NCI-H146 treated with DMSO at 0.1 percent for 48 hours (cell line): ENCODE data around the gene GLO1.

Experiments used
- DNase-seq: peaks from one replicate; lab custom pipeline; 2025; ENCODE audit not compliant: unreplicated experiment; lab: John Stamatoyannopoulos, UW

Gene GLO1

DNA sequence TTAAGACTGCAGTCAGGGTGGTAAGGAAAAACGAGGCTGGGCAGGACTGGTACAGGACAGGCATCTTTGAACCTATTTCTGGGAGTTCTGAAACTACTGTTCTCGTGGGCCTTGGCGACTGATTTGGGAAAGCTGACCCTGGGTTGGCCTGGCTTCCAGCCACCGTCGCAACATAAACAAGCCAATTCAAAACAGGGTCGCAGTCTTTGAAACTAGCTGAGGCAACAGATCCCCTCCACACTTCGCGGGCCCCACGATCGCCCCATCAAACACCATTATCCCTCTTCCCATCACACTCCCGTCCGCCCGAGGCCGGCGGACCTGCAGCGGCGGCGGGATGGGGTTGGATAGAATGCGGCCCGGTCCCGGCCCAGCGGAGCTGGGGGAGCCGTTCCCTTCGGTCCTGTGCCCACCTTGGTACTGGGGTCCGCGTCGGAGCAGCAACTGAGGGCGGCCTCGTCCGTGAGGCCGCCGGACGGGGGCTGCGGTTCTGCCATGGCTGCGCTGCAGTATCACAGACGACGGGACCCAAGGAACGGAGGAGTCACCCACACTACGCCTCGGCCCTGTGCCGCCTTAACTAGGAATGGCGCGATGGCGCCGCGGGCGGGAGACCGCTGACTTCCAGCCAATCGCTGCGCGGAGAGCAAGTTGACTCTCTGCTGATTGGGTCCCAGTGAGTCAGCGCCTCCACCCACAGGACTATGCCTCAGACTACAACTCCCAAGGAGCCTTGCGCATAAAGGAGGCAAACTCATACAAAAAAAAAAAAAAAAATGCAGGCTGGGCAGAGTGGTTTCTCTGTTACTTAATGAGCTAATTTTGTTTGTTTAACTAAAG lies at the start of gene GLO1:
Gene GLO1 (minus strand): TSS at position 588 of the 840 bp plus-strand sequence. CDS start 91 bp downstream, at position 497.
- DNase-seq = peak; percentile 99

DNA sequence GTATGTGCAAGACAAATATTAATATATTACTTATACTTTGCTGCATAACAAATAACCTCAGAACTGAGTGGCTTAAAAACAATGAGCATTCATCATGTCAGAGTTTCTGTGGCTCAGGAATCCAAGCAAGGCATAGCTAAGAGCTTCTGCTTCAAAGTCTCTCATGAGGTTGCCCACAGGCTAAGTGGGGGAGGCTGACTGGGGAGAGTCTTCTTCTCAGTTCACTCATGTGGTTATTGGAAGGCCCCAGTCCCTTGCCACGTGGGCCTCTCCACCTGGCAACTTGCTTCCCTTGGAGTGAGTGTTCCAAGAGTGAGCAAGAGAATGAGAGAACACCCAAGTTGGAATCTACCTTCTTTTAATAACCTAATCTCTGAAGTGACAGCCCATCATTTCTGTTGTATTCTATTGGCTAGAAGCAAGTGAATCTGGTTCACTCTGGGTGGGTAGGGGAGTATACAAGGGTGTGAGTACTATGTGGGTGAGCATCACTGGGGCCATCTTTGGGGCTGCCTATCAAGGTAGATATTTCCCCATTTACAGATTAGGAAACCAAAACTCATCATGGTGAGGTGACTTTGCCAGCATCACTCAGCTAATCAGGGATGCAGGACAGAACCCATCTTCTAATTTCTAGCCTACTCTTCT lies 48.1 kb upstream of the GLO1 start:
- DNase-seq = no peak

DNA sequence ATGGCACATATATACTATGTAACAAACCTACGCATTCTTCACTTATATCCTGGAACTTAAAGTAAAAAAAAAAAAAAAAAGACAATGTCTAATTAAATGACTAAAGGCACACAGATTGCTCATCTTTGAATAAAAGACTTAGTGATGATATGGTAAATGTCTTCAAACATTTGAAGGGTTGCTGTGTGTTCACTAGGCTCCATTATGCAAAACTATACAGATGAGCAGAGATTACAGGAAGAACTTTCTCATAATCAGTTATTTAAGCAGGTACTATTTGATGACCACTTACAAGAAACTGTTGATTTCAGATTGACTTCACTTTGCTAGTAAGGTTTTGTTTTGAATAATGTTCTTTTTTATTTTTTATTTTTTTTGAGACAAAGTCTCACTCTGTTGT lies 46.5 kb upstream of the GLO1 start:
- no peak for DNase-seq

DNA sequence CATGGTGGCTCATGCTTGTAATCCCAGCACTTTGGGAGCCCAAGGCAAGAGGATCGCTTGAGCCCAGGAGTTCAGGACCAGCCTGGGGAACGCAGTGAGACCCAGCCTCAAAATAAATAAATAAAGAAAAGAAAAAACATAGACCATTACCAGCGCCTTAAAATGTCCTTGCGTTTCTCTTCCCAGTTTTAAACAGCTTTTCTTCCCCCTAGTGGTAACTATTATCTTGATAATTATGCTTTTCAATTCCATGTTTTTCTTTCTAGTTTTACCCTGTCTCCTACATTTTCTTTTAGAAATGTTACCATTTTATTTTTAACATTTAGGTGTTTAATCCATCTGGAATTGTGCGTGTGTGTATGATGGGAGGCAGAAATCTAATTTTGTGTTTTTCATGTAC lies 36.6 kb upstream of the GLO1 start:
- no peak for DNase-seq

DNA sequence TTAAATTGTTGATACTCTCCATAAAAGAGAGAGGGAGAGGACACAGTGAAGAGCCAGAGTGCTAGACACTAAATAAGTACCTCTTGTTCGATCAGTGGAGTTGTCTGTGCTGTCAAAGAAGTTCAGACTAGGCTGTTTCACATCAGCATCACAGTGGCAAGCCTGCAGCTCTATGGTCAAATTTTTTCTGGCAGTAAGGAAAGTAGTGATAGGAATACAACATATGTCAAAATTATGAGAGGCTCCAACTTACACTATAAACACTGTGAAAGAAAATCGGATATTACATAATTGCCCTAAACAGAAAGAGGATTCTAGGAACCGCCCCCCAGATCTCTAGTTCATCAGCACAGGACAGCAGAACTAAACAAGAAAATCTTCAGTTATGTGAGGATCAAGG lies 35.3 kb upstream of the GLO1 start:
- DNase-seq = no peak

DNA sequence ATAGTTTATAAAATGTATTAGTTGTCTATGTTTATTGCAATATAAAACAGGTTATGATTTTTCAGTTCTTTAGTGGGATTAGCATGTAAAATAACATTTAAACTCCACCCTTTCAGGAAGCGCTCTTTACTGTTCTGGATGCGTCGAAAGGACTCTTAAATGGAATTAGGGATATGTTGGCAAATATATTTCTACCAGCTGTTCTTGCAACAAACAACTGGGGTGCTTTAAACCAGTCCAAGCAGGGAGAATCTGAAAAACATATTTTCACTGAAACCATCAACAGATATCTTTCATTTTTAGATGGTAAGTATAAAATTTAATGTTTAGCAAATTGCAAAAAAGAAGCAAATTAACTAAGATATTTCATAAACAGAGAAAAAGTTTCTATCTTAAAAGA lies 34.0 kb upstream of the GLO1 start:
- no peak for DNase-seq

DNA sequence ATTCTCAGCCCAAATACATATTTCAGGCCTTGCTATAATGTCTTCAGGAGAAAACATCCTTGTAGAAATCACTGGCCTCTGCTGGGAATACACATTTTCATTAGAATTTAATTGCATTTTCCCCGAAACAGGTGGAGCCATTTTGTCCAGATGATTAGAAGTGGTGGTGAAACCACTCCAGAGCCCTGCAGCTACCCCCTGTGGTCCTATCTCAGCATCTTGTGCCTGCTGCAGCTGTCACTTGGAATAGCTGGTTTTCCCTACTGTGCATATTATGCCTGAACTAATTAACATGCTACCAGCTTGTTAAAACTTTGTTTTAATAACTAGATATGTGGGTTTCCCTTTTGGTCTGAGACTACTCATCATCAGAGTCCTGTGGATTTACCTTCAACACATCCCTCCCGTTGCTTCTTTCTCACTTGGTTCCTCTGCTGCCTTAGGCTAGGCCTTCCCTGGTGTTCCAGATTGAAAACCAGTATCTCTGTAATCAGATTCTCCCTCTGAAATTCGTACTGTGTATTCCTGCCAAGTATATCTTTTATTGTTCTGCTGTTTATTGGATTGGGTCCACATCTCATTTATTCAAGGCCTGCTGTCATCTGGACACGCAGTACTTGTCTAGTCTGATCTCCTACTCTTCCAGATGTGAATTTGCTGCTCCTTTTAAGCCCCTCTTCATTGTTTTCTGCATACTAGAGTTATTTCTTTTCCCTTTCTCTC lies 27.4 kb upstream of the GLO1 start:
- no peak for DNase-seq

DNA sequence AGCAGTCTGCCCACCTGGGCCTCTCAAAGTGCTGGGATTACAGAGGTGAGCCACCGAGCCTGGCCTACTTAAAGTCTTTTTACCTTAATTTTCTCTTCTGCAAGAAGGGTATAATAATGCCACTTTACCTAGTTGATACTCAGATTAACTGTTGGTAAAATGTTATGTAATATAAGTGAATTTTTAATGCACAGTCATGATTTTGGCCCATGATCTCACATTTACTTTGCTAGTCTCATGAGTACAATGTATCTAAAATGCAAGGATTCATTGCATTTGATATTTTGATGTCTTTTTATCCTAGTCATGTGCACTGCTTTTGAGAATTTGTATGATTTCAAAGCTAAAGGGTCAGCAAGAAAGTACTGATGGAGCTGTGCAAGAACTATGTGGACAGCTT lies 25.3 kb upstream of the GLO1 start:
- no peak for DNase-seq

DNA sequence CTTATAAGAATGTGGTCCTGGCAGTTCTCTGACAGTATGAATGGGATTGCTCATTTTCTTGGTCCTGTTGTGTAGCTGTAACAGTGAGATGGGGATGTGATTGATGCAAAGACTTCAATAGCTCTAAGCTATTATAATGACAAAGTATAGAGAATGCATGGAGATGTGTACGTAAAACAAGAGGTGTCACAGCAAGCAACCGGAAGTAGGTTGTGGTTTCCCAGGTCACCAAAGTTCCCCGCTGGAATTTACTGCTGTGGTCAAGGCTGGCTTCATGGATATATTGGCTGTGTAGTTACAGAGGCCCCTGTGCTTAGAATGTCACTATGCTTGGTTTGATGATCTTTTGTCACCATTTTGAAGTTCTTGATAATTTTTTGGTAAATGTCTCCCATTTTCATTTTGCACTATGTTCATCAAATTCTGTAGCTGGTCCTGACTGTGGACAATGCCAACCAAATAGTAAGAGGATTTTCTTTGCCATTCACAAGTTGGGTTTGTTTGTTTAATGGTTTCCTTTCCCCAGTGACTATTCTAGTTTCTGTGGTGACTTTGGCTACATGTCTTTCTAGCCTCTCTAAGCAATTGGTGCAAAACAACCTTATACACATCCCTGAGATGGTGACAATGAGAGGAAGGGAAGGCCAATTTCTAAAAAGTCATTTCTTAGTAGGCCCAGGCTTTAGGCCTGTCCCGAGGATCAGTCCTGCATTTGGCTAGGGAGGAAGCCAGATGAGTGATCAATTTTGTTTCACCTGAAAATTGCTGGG lies 22.7 kb upstream of the GLO1 start:
- DNase-seq = no peak

DNA sequence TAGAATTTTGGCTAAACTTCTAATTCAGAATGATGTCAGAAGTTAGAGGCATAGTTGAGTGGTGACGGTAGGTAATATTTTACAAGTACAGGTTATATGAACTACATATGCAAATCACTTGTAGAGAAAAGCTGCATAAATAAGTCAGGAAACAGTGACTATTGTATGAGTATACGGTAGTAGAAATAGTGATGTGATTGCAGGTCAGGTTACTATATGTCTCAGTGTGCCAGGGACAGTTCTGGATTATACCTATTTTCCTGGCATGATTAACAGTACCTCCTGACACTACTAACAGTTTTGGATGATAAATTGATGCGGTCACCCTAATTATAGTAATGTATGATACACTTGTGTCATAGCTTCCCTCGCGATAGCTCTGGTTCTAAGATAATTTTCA lies 21.4 kb upstream of the GLO1 start:
- no peak for DNase-seq

DNA sequence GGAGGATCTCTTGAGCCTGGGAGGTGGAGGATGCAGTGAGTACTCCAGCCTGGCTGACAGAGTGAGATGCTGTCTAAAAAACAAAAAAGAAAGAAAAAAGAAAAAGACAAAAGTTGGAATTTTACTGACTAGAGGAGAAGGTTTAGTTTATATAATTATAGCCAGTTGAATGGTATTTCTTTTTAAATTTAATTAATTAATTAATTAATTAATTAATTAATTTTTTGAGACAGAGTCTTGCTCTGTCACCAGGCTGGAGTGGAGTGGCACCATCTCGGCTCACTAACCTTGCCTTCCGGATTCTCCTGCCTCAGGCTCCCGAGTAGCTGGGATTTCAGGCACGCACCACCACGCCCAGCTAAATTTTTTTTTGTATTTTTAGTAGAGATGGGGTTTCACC lies 20.8 kb upstream of the GLO1 start:
- DNase-seq = no peak

DNA sequence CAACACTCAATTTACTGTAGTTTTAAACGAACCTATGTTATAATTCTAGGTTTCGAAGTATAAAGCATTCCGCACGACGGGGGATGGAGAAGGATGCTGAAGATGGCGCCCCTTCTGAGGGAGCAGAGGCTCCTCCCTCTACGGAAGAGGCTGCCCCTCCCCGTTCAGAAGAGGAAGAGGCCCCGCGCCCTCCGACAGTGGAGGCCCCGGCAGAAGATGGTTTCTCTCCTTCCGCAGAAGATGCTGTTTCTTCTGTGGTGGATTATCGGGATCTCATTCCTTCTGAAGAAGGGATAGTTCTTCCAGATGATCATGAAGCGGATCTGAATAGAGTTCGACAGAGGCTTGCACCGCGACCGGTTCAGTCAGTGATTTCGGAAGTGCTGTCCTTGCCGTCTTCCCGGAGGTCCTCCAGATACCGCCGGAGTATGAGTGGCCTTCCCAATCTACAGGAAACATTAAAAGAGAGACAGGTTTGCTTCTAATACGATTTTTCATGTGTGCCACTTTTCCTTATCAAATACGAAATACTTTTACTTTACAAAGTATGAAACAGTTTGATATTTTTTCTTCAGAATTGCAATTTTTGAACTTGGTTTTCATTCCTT lies 19.9 kb upstream of the GLO1 start:
- no peak for DNase-seq

DNA sequence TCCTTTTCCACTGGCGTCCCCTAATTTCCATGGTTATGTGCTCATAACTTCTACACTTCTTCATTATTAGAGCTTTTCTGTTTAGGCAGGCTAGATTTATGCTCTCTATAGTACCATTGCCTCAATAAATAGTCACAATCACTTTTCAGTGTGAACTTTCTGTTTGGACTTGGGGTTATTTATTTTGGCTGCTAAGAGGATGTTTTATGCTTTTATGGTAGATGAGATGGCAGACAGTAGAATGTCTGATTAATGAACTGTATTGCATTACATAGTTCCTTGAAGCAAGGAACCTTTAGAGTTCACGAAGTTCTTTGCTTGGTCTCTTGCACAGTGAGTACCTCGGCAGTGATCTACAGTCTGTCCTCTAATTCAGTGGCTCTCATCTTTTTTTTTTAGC lies 19.1 kb upstream of the GLO1 start:
- no peak for DNase-seq

DNA sequence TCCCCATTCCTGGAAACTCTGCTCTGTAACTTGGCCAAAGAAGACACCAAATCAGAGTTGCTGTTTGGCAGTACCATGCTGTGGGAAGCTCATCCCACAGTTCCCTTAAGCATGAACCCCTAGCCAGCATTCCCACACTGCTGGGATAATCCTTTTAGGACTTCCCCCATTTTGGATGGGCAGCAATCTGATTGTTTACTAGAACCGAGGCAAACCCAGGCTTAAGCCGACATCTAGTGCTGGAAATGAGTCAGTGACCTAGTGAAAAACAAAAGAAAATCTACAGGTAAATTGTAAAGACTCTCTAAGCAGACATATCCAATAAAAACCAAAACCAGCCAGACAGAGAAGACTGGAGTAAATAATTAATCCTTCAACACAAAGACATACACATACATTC lies 17.4 kb upstream of the GLO1 start:
- DNase-seq = no peak

DNA sequence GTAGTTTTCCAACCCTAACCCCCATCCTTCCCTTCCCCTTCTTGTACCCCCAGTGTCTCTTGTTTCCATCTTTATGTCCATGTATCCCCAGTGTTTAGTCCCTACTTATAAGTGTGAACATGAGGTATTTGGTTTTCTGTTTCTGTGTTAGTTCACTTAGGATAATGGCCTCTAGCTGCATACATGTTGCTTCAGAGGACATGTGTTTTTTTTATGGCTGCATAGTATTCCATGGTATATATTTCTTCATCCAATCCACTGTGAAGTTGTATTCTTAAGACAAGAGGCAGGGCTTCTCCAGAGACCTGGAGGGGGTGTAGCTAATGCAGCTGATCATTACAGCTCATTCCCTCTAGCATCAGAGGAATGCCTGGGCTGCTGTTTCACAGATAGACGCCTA lies 16.4 kb upstream of the GLO1 start:
- DNase-seq = no peak

DNA sequence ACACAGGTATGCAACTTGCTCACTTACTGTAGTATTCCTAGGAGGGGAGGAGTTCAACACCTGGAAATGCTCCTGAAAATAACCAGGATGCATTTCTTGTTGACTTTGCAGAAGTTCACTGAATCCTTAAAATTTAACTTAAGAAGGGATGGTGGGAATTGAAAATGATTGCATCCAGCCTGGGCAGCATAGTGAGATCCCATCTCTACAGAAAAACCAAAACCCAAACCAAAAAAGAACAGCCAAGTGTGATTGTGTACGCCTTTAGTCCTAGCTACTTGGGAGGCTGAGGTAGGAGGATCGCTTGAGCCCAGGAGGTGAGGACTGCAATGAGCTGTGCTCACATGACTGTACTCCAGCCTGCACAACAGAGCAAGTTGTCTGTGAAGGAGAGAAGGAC lies 13.9 kb upstream of the GLO1 start:
- no peak for DNase-seq

DNA sequence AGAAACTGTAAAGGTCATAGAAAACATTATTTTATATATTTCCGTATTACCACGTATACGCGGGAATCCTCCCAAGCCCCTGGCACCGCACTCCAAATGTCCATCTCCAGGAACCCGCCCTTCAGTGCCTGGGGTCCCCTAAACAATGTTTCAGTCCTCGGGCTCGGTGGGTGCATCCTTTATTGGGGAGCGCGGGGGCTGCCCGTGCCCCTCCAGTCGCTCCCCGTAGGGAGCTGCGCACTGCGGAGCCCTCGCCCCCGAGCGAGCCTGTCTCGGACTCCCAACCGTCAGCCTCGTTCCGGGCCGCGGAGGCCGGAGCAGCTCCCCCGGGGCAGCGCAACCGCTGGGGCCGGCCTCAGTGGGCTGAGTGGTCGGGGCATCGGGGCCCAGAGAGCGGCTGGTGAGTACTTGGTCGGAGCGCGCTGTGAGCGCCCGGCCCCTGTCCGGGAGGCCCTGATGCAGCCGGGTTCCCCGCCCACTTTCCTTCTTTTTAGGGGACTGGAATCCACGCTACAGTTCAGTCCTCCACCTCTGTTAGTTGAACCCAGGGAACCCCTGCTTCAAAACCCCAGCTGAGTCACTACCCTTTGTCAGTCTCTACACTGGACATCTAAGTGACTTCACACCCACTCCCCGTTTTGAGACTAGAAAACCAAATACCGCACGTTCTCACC lies 12.2 kb upstream of the GLO1 start, which contains the start of gene DNAH8:
Gene DNAH8 (plus strand): TSS at position 296 of the 674 bp plus-strand sequence. CDS start 7,499 bp downstream, outside the sequence.
- no peak for DNase-seq

DNA sequence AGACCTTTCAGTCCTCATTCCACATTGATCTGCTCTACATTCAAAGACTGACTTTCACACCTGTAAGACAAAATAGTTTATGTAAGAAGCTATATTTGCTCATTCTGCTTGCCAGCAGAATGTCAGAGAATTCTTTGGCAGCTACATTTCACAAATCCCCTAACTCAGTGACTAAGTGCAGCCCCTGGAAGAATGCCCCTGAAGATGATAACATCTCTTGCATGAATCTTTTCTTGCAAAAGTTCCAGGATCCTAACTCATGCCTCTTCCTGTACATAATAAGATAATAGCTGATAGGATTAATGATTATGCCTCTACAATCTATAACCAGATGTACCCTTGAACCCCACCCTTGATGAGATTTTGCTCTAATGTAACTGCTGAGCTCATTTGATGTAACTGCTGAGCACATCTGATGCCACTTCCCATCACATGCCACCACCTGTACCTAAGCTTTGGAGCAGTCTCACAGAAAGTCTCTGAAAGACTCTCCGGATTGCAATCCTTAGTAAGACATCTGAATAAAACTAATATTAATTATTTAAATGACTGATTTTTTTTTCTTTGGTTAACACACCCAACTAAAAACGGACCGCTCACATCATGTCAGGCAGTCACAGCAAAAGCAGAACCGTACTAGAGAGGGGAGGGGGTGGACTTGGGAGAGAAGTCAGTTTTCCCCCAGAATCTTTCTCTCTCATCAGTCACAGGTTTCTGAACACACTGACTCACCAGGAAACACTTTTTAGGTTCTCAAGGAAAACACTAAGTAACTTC lies 11.5 kb upstream of the GLO1 start:
- DNase-seq = no peak

DNA sequence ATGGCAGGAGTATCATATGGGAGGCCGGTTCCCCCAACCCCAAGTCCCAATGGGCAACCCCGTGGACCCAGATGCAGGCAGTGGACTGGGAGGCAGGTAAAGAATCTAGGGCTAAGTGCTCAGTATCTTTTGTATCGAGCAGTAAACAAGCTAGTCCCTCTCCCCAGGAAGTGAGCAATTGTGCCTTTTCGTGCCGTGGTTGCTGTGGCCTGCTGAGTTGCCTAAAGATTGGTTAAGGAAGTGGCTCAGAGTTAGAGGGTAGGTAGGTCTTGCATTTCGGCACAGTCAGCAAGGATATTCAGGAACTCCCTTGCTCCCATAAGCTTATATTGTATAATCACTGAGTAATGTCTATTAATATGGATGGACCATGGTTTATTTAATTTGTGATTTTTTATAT lies 10.9 kb upstream of the GLO1 start:
- no peak for DNase-seq
